Lower leg skin (tissue), 4 donors: ENCODE measurements around the gene RHBDL1. TPM values are rescaled to one million over a fixed set of nuclear protein-coding genes. Genes with fewer than 3 reads are reported as not detected.

Experiments
- DNase-seq, 2 donors: peaks; one replicate each; pipeline ENCODE4 v3.0.0-alpha.2; 2019; ENCODE audit warnings: low spot score in 2 of 2
- H3K4me3 ChIP-seq: fragments of 200-600 bp; sonication (generic); 2 replicates; pipeline ENCODE4 v1.5.1; 2017; ENCODE audit warnings: mild to moderate bottlenecking, low read depth; ENCODE audit not compliant: poor library complexity, severe bottlenecking
- CTCF ChIP-seq, 3 donors: fragments of 450-650 bp; IDR thresholded peaks; one replicate each; pipeline ENCODE4 v1.5.1; 2016; ENCODE audit warnings: antibody characterized with exemption in 3 of 3, mild to moderate bottlenecking in 3 of 3, moderate library complexity in 2 of 3
- POLR2A ChIP-seq, 2 donors: fragments of 450-650 bp; IDR thresholded peaks; one replicate each; pipeline ENCODE4 v1.6.1; 2016 to 2017; ENCODE audit warnings: antibody characterized with exemption in 2 of 2, mild to moderate bottlenecking in 1 of 2, moderate library complexity in 1 of 2
- WGBS, 2 donors: methylation state at CpG; one replicate each; pipeline ENCODE4 v1.1.5; 2018; 5-methylcytosine and 5-hydroxymethylcytosine counted together
- intact Hi-C: fragments of 100-400 bp; cut with DNase I; formaldehyde crosslinking; loops from one replicate; pipeline ENCODE4 v1.15.0; 2023; ENCODE audit warnings: low total_unique reads
- total RNA-seq, 4 donors: library from RNA; depleted of rRNA; stranded (reverse); fragments of >200 nt; gene quantifications; one replicate each; pipeline ENCODE4 v1.1.0, GENCODE V29; 2016

RHBDL1 gene
- total RNA-seq, 4 donors from 2014 or later: 1.4 to 5.3 (median 2.6) TPM

- no peak for DNase-seq
- WGBS, 2 donors: 60 to 71% methylated on average over 27 to 31 of the region's 32 CpGs
- intact Hi-C loops: no loop called here
- H3K4me3 ChIP-seq: no peak overlapping the region
- no peak for TF ChIP-seq POLR2A (IDR thresholded peaks at IDR 0.05)
- TF ChIP-seq CTCF (IDR thresholded peaks at IDR 0.05): no peak
Measured at GRCh38 chr16:645852-646678, 29.4 kb upstream of the RHBDL1 start.

GRCh38 chr16:646679-647172 is 28.7 kb upstream of the RHBDL1 start:
- DNase-seq: no peak
- no peak overlapping the region for H3K4me3 ChIP-seq
- no peak for TF ChIP-seq CTCF (IDR thresholded peaks at IDR 0.05)
- TF ChIP-seq POLR2A (IDR thresholded peaks at IDR 0.05): no peak
- WGBS, 2 donors: 82 to 90% methylated on average over 15 to 22 of the region's 22 CpGs
- intact Hi-C loops: no loop called here

DNA sequence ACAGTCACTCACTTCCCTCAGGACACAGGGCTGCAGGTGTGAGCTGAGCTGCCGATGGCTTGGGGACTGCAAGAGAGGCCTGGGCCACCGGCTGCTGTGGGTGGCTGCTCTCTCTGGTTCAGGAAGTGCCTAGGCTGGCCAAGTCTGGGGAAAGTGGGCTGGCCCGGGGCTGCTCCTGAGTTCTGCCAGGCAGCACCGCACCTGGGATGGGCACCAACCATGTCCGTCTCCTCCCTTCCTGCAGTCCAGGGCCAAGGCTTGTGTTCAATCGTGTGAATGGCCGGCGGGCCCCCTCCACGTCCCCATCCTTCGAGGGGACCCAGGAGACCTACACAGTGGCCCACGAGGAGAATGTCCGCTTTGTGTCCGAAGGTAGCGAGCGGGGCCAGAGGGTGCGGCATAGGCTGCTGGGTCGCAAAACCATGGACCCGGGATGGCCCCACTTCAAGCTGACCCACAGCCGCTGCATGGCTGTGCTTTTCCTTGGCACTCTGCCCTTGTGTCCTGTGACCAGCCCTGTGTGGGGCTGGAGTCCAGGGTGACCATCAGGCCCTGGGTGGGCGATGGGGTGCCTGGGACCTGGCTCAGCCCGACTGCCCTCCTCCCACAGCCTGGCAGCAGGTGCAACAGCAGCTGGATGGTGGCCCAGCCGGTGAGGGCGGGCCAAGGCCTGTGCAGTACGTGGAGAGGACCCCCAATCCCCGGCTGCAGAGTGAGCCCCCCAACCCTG is 28.1 kb upstream of the RHBDL1 start:
- TF ChIP-seq CTCF (IDR thresholded peaks at IDR 0.05) (no peak), POLR2A (IDR thresholded peaks at IDR 0.05) (no peak)
- DNase-seq: no peak
- H3K4me3 ChIP-seq: no peak overlapping the region
- 78 to 86% methylated on average over 19 to 23 of the region's 25 CpGs for WGBS, 2 donors
- intact Hi-C loops: no loop called here

DNA sequence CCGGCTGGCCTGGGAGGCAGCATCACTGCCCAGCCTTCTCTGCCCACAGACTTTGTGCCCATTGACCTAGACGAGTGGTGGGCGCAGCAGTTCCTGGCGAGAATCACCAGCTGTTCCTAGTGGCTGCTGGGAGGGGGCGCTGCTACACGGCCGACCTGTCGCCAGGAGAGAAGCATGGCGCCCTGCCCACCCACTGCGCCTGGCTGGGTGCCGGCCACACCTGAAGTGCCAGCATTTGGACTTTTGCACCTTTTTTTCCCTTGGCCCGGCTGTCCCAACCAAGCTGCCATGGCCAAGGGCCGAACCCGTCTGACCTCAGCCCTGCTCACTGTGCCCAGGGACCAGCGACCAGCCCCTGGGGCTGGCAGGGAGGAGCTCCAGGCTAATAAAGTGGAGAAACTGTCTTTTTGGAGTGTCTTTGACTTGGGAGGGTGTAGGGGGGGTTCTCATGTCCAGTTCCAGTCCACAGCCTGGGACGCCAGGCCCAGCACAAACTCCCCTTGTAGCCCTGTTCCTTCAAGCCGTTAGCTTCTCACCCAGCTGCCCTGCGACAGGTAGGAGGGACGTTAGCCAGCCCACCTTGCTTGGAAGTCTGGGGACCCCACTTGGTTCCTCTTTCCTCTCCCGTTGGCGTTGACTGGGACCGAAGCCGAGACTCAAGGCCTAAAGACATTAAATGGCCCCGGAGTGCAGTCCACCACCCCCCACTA is 27.2 kb upstream of the RHBDL1 start:
- DNase-seq: no peak
- WGBS, 2 donors: 23 to 25% methylated on average over 22 to 24 of the region's 24 CpGs
- peak overlapping the region; percentile 59 for H3K4me3 ChIP-seq
- TF ChIP-seq CTCF (IDR thresholded peaks at IDR 0.05) (no peak), POLR2A (IDR thresholded peaks at IDR 0.05) (no peak)
- intact Hi-C loops: no loop called here

GRCh38 chr16:648781-649589 is 26.5 kb upstream of the RHBDL1 start, which contains the start of gene WDR90:
Gene WDR90 (plus strand): TSS chr16:649365. CDS start chr16:649417, 52 bp downstream.
- TF ChIP-seq POLR2A (IDR thresholded peaks at IDR 0.05) (no peak), CTCF (IDR thresholded peaks at IDR 0.05) (no peak)
- intact Hi-C loops: no loop called here
- peak; percentile 87 to 98 for DNase-seq
- 0 to 1% methylated on average over 46 to 65 of the region's 91 CpGs for WGBS, 2 donors
- H3K4me3 ChIP-seq: peak within 1 kb of the TSS; percentile 59
